ENCODE results near the gene AP2A2. TPM values are rescaled to one million over a fixed set of nuclear protein-coding genes. Genes with fewer than 3 reads are reported as not detected.

Gene AP2A2
- total and polyA plus RNA-seq, 2 of the 4 experiments (the other 2 are of a cell fraction) = 19.9 to 49.0 TPM

- no peak overlapping the region for H2AK9ac ChIP-seq (replicated peaks; ENCODE audit: low read depth, low read length, poor library complexity)
- TF ChIP-seq CTCF (conservative IDR thresholded peaks at IDR 0.05; ENCODE audit: low read depth, low read length) (no peak), CEBPB (IDR thresholded peaks at IDR 0.05; ENCODE audit: low read depth, low read length) (no peak), RFX5 (IDR thresholded peaks at IDR 0.05; ENCODE audit: low read depth, low read length) (no peak), RCOR1 (IDR thresholded peaks at IDR 0.05; ENCODE audit: insufficient replicate concordance, low read length) (no peak), FOS (IDR thresholded peaks at IDR 0.05; ENCODE audit: low read depth, low read length) (no peak), MAZ (IDR thresholded peaks at IDR 0.05; ENCODE audit: borderline replicate concordance, low read depth, low read length) (no peak), SMC3 (IDR thresholded peaks at IDR 0.05; ENCODE audit: low read depth, low read length) (no peak), BHLHE40 (IDR thresholded peaks at IDR 0.05; ENCODE audit: low read depth, low read length) (no peak), ELK1 (IDR thresholded peaks at IDR 0.05; ENCODE audit: borderline replicate concordance, low read depth, low read length) (no peak), USF2 (IDR thresholded peaks at IDR 0.05; ENCODE audit: low read depth, low read length) (no peak), POLR2A (IDR thresholded peaks at IDR 0.05; ENCODE audit: low read depth, low read length) (no peak), NFE2L2 (IDR thresholded peaks at IDR 0.05; ENCODE audit: low read depth, low read length) (no peak), RAD21 (IDR thresholded peaks at IDR 0.05; ENCODE audit: low read length) (no peak), MXI1 (IDR thresholded peaks at IDR 0.05; ENCODE audit: borderline replicate concordance, low read depth, low read length) (no peak)
- H3K27me3 ChIP-seq (ENCODE audit: control insufficient read depth, insufficient read depth, low read length) = no peaks in the 10 kb centered on the region; the same call in 1 of the 2 replicates
- no peak overlapping the region for H3K4me3 ChIP-seq (ENCODE audit: insufficient read depth, low read depth, low read length)
- no peaks in the 10 kb centered on the region for H3K9me1 ChIP-seq (ENCODE audit: insufficient read depth, low read length)
- in situ Hi-C loops (cut with MboI; ENCODE audit: low sequenced_read_pairs) (no loop called here), intact Hi-C loops (cut with micrococcal nuclease) (no loop called here), dilution Hi-C loops (cut with HindIII; ENCODE audit: low sequenced_read_pairs, unreplicated experiment) (no loop called here)
- H2BK120ac ChIP-seq (ENCODE audit: low read depth, low read length) = no peak overlapping the region
- no peaks in the 10 kb centered on the region for H3K9me3 ChIP-seq (ENCODE audit: control insufficient read depth, insufficient read depth, low read length)
- no peak overlapping the region for H3K4me2 ChIP-seq (ENCODE audit: low read depth, low read length)
- no peak overlapping the region for H3K18ac ChIP-seq (ENCODE audit: low read depth, low read length)
- WGBS, 2 experiments (ENCODE audit: extremely low coverage in 2 of 2, insufficient read length in 1 of 2) = 84% methylated on average over 19 of the region's 30 CpGs; no CpG with 5 or more reads in 1 of the 2 experiments
- BruUV-seq (replicated peaks) = no TSS peak
- no peaks in the 10 kb centered on the region for H3K4me1 ChIP-seq (ENCODE audit: control insufficient read depth, insufficient read depth, low read length)
- DNase-seq = no peak
- POLR2A ChIA-PET (ENCODE audit: unreplicated experiment) = no interaction called here
- no peak overlapping the region for H3K27ac ChIP-seq (ENCODE audit: insufficient read depth, low read length)
- H2AK5ac ChIP-seq (ENCODE audit: low read depth, low read length) = no peak overlapping the region
- H4K5ac ChIP-seq (ENCODE audit: low read depth, low read length) = no peak overlapping the region
- no peaks in the 10 kb centered on the region for H3K36me3 ChIP-seq (ENCODE audit: control insufficient read depth, insufficient read depth, low read length)
- no peak overlapping the region for H3K56ac ChIP-seq (ENCODE audit: extremely low read depth, insufficient read depth, low read length)
- no peak overlapping the region for H3K23ac ChIP-seq (ENCODE audit: low read depth, low read length)
- ATAC-seq (ENCODE audit: low read depth) = no peak
- no peak overlapping the region for H4K91ac ChIP-seq (ENCODE audit: insufficient read depth, low read depth, low read length)
- H2BK5ac ChIP-seq (ENCODE audit: low read depth, low read length, poor library complexity, severe bottlenecking) = no peak overlapping the region
- H4K20me1 ChIP-seq (ENCODE audit: insufficient read depth, low read length) = peaks cover 6% of the 10 kb centered on the region; the same call in 1 of the 2 replicates
- H3K4ac ChIP-seq (ENCODE audit: low read depth, low read length) = no peak overlapping the region
- H2BK20ac ChIP-seq (ENCODE audit: low read depth, low read length) = no peak overlapping the region
- H2BK15ac ChIP-seq (ENCODE audit: low read depth, low read length) = no peak overlapping the region
- no peaks in the 10 kb centered on the region for H3K79me1 ChIP-seq (ENCODE audit: low read depth in 1 of 2, low read length in 2 of 2)
- H2AFZ ChIP-seq (replicated peaks; ENCODE audit: low read length, poor library complexity) = no peak overlapping the region
- CTCF ChIA-PET = no interaction called here
- H4K8ac ChIP-seq (ENCODE audit: low read depth in 2 of 2, low read length in 2 of 2) = no peak overlapping the region
- no peak overlapping the region for H3K9ac ChIP-seq (ENCODE audit: low read depth, low read length)
- H3K14ac ChIP-seq (replicated peaks; ENCODE audit: low read depth, low read length) = no peak overlapping the region
Observed at GRCh38 chr11:1031121-1031899, 105.6 kb downstream of the AP2A2 start.

All from IMR-90 (cell line).